SJCRH30 (cell line): ENCODE data around the gene TEDDM1. TPM values are rescaled to one million over a fixed set of nuclear protein-coding genes. Genes with fewer than 3 reads are reported as not detected.
"Not testable (repeated sequence)": the region's sequence is repeated elsewhere in the genome, so short reads cannot be mapped to it uniquely, and the experiment has no call there.

ENCODE experiments used
- DNase-seq, 2 experiments: peaks; one replicate each; pipeline ENCODE4 v3.0.0-alpha.2; 2015 to 2020
- H3K27ac ChIP-seq: fragments of 250-450 bp; sonication (Bioruptor Pico); 2 replicates; pipeline ENCODE4 v1.5.1; 2020; ENCODE audit warnings: mild to moderate bottlenecking, moderate library complexity
- H3K27me3 ChIP-seq: fragments of 250-450 bp; sonication (Bioruptor Pico); 2 replicates; pipeline ENCODE4 v1.5.1; 2020; ENCODE audit warnings: mild to moderate bottlenecking, moderate library complexity
- H3K36me3 ChIP-seq: fragments of 250-450 bp; sonication (Bioruptor Pico); 2 replicates; pipeline ENCODE4 v1.5.1; 2020; ENCODE audit warnings: mild to moderate bottlenecking, moderate library complexity
- H3K4me1 ChIP-seq: fragments of 250-450 bp; sonication (Bioruptor Pico); 2 replicates; pipeline ENCODE4 v1.5.1; 2020; ENCODE audit warnings: mild to moderate bottlenecking, moderate library complexity
- H3K4me3 ChIP-seq: fragments of 250-450 bp; sonication (Bioruptor Pico); 2 replicates; pipeline ENCODE4 v1.5.1; 2020; ENCODE audit warnings: mild to moderate bottlenecking, moderate library complexity
- H3K9me3 ChIP-seq: fragments of 250-450 bp; sonication (Bioruptor Pico); replicated peaks from 2 replicates; pipeline ENCODE4 v1.5.1; 2020; ENCODE audit warnings: mild to moderate bottlenecking, moderate library complexity
- total RNA-seq: library from RNA; depleted of rRNA; stranded (reverse); fragments of >200 nt; shearing (Covaris generic); gene quantifications from 2 replicates; pipeline ENCODE4 v1.2.3, GENCODE V29; 2014; rRNA removed

The TEDDM1 gene, protein sequence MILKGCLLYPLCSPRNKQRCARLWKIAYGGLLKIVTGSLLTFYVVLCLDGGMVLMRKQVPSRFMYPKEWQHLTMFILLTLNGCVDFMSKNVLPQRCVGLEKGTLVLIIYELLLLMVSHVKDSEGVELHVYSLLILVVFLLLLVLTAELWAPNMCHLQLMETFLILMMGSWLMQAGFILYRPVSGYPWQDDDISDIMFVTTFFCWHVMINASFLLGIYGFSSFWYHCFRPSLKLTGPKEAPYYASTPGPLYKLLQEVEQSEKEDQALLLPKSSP
- total RNA-seq: not detected in 2 replicates

GRCh38 chr1:182400567-182400966 is at the start of gene TEDDM1:
Gene TEDDM1 (minus strand): TSS chr1:182400667. CDS start chr1:182400485, 182 bp downstream.
- no peak for DNase-seq
- Histone ChIP-seq H3K9me3 (no peaks in the 10 kb centered on the region), H3K27me3 (no peaks in the 10 kb centered on the region), H3K27ac (no peak within 1 kb of the TSS), H3K36me3 (no peaks in the 10 kb centered on the region), H3K4me3 (no peak within 1 kb of the TSS), H3K4me1 (0 out of 2 replicates have a peak, but pooled peaks cover 5% of the 10 kb centered on the region)

GRCh38 chr1:182450087-182450486 is 49.6 kb upstream of the TEDDM1 start, which contains the start of gene RGSL1:
Gene RGSL1 (plus strand): TSS chr1:182450146. CDS start chr1:182450166, 20 bp downstream.
- Histone ChIP-seq H3K27me3 (no peaks in the 10 kb centered on the region), H3K4me1 (peaks cover 2% of the 10 kb centered on the region; the same call in 1 of the 2 replicates), H3K36me3 (no peaks in the 10 kb centered on the region), H3K4me3 (no peak within 1 kb of the TSS), H3K27ac (no peak within 1 kb of the TSS), H3K9me3 (no peaks in the 10 kb centered on the region)
- DNase-seq: no peak

GRCh38 chr1:182447660-182448059 is 47.2 kb upstream of the TEDDM1 start:
- no peak overlapping the region for H3K27ac ChIP-seq
- H3K4me3 ChIP-seq: no peak overlapping the region
- H3K36me3 ChIP-seq: no peaks in the 10 kb centered on the region
- H3K9me3 ChIP-seq: no peaks in the 10 kb centered on the region
- H3K27me3 ChIP-seq: no peaks in the 10 kb centered on the region
- peaks cover 2% of the 10 kb centered on the region; the same call in 1 of the 2 replicates for H3K4me1 ChIP-seq
- no peak for DNase-seq

GRCh38 chr1:182447124-182447523 is 46.7 kb upstream of the TEDDM1 start:
- H3K4me3 ChIP-seq, H3K36me3 ChIP-seq, H3K4me1 ChIP-seq, H3K9me3 ChIP-seq, DNase-seq, H3K27ac ChIP-seq, H3K27me3 ChIP-seq: not testable (repeated sequence)

GRCh38 chr1:182446033-182446669 is 45.7 kb upstream of the TEDDM1 start:
- Histone ChIP-seq H3K4me3 (no peak overlapping the region; the same call in 1 of the 2 replicates), H3K4me1 (peaks cover 2% of the 10 kb centered on the region; the same call in 1 of the 2 replicates), H3K27ac (no peak overlapping the region), H3K9me3 (no peaks in the 10 kb centered on the region), H3K36me3 (no peaks in the 10 kb centered on the region), H3K27me3 (no peaks in the 10 kb centered on the region)
- DNase-seq: peak; percentile 24 to 77

- no peak for DNase-seq
- no peak overlapping the region for H3K4me3 ChIP-seq
- H3K9me3 ChIP-seq: no peaks in the 10 kb centered on the region
- no peaks in the 10 kb centered on the region for H3K36me3 ChIP-seq
- no peaks in the 10 kb centered on the region for H3K27me3 ChIP-seq
- peaks cover 2% of the 10 kb centered on the region; the same call in 1 of the 2 replicates for H3K4me1 ChIP-seq
- H3K27ac ChIP-seq: no peak overlapping the region
Observed at GRCh38 chr1:182444497-182444896, 44.0 kb upstream of the TEDDM1 start.

- Histone ChIP-seq H3K4me1 (peaks cover 2% of the 10 kb centered on the region; the same call in 1 of the 2 replicates), H3K4me3 (no peak overlapping the region), H3K27ac (no peak overlapping the region), H3K36me3 (no peaks in the 10 kb centered on the region), H3K9me3 (no peaks in the 10 kb centered on the region; the same call in 1 of the 2 replicates), H3K27me3 (no peaks in the 10 kb centered on the region)
- no peak for DNase-seq
Observed at GRCh38 chr1:182442333-182442732, 41.9 kb upstream of the TEDDM1 start.

- peaks cover 2% of the 10 kb centered on the region; the same call in 1 of the 2 replicates for H3K4me1 ChIP-seq
- no peaks in the 10 kb centered on the region for H3K27me3 ChIP-seq
- H3K27ac ChIP-seq: no peak overlapping the region
- no peaks in the 10 kb centered on the region for H3K36me3 ChIP-seq
- DNase-seq: no peak
- H3K4me3 ChIP-seq: no peak overlapping the region
- no peaks in the 10 kb centered on the region; the same call in 1 of the 2 replicates for H3K9me3 ChIP-seq
Observed at GRCh38 chr1:182441719-182442118, 41.3 kb upstream of the TEDDM1 start.

- DNase-seq: no peak
- Histone ChIP-seq H3K4me1 (no peaks in the 10 kb centered on the region), H3K36me3 (no peaks in the 10 kb centered on the region), H3K27ac (no peak overlapping the region), H3K4me3 (no peak overlapping the region), H3K9me3 (no peaks in the 10 kb centered on the region; the same call in 1 of the 2 replicates), H3K27me3 (no peaks in the 10 kb centered on the region)
Observed at GRCh38 chr1:182438326-182438725, 37.9 kb upstream of the TEDDM1 start.

DNA sequence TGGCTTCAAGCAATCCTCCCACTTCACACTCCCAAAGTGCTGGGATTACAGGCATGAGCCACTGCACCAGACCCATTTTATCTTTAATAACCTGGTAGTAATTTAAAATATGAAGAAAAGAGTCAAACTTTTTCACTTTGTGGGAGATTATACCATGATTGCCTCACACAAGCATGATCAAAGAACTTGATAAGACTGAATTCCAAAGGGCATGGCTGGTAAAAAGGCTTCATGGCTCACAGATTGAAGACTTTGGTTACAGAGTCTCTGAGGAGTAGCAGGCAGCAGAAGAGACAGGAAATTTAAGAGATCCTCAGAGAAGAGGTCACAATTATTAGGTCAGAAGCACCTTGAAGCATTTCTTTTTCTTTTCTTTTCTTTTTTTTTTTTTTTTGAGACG is 33.1 kb upstream of the TEDDM1 start:
- H3K4me3 ChIP-seq: no peak overlapping the region
- no peaks in the 10 kb centered on the region for H3K4me1 ChIP-seq
- DNase-seq: no peak
- H3K27ac ChIP-seq: no peak overlapping the region
- no peaks in the 10 kb centered on the region; the same call in 1 of the 2 replicates for H3K9me3 ChIP-seq
- H3K36me3 ChIP-seq: no peaks in the 10 kb centered on the region
- no peaks in the 10 kb centered on the region for H3K27me3 ChIP-seq

- no peak for DNase-seq
- H3K27me3 ChIP-seq: no peaks in the 10 kb centered on the region
- no peaks in the 10 kb centered on the region for H3K9me3 ChIP-seq
- H3K4me1 ChIP-seq: no peaks in the 10 kb centered on the region
- no peak overlapping the region for H3K27ac ChIP-seq
- H3K4me3 ChIP-seq: no peak overlapping the region
- H3K36me3 ChIP-seq: no peaks in the 10 kb centered on the region
Observed at GRCh38 chr1:182431278-182431677, 30.8 kb upstream of the TEDDM1 start.

DNA sequence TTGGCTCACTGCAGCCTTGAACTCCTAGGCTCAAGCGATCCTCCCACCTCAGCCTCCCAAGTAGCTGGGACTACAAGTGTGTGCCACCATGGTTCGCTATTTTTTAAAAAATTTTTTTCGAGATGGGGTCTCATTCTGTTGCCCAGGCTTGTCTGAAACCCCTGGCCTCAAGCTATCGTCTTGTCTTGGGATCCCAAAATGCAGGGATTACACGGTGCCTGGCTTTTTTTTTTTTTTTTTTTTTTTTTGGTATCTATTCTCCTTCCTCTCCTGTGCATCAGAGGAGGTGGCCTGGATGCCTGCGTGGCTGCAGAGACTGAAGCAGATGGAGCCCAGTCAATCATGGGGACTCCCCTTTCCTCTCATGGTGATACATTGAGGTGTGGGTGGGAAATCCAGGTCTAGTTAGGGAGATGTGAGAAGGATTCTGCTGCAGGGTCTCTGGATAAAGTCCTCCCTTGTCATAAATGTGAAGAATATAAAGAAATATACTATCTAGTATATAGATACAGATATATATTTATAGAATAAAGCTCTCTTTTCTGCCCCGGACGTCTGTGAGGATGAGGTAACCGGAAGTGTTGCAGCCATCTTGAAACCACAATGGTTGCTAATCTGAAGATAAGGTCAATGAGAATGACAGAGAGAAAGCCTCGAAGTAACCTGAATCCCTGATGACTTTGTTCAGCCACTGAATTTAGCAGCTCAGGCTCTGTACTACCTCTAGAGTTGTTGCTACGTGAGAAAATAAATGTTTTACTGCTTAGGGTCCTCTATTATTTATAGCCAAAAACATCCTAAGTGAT is 30.0 kb upstream of the TEDDM1 start:
- DNase-seq: peak in 1 of 2 experiments; percentile 37
- no peaks in the 10 kb centered on the region for H3K9me3 ChIP-seq

GRCh38 chr1:182428043-182428442 is 27.6 kb upstream of the TEDDM1 start:
- H3K36me3 ChIP-seq: no peaks in the 10 kb centered on the region
- H3K4me1 ChIP-seq: no peaks in the 10 kb centered on the region
- H3K27ac ChIP-seq: no peak overlapping the region
- no peak for DNase-seq
- no peaks in the 10 kb centered on the region for H3K27me3 ChIP-seq
- no peaks in the 10 kb centered on the region for H3K9me3 ChIP-seq
- no peak overlapping the region for H3K4me3 ChIP-seq

More for the DNA sequence above, 30.0 kb upstream of the TEDDM1 start:
- no peaks in the 10 kb centered on the region for H3K36me3 ChIP-seq
- no peak overlapping the region for H3K27ac ChIP-seq
- H3K4me1 ChIP-seq: no peaks in the 10 kb centered on the region
- no peak overlapping the region for H3K4me3 ChIP-seq
- no peaks in the 10 kb centered on the region for H3K27me3 ChIP-seq

GRCh38 chr1:182426442-182427430 is 26.3 kb upstream of the TEDDM1 start:
- H3K36me3 ChIP-seq: no peaks in the 10 kb centered on the region
- H3K9me3 ChIP-seq: no peaks in the 10 kb centered on the region
- no peaks in the 10 kb centered on the region for H3K4me1 ChIP-seq
- H3K27ac ChIP-seq: no peak overlapping the region
- DNase-seq: no peak
- H3K27me3 ChIP-seq: no peaks in the 10 kb centered on the region
- H3K4me3 ChIP-seq: no peak overlapping the region
